ENCODE data around the gene CAMK2B. TPM values are rescaled to one million over a fixed set of nuclear protein-coding genes. Genes with fewer than 3 reads are reported as not detected.

CAMK2B gene
- total RNA-seq, 1 experiment from 2014 or later = not detected

- Mint-ChIP-seq H3K4me1 (ENCODE audit: low read depth, unreplicated experiment) (no peaks in the 10 kb centered on the region), H3K27ac (ENCODE audit: unreplicated experiment) (no peak overlapping the region), H3K27me3 (ENCODE audit: unreplicated experiment) (peaks cover 98% of the 10 kb centered on the region), H3K4me3 (ENCODE audit: low read depth, unreplicated experiment) (no peak overlapping the region), H3K9me3 (ENCODE audit: low read depth, unreplicated experiment) (no peaks in the 10 kb centered on the region), H3K36me3 (ENCODE audit: insufficient read depth, unreplicated experiment) (peaks cover 6% of the 10 kb centered on the region)
- no TSS peak for BruUV-seq (replicated peaks)
- TF ChIP-seq CTCF (IDR thresholded peaks at IDR 0.05; ENCODE audit: unreplicated experiment) = no peak
- no peak for DNase-seq
- CTCF ChIA-PET = no interaction called here
- intact Hi-C loops (cut with micrococcal nuclease; ENCODE audit: unreplicated experiment) = no loop called here
Measured at GRCh38 chr7:44323381-44324203, 1.8 kb downstream of the CAMK2B start.

- no peak for DNase-seq
- CTCF ChIA-PET = no interaction called here
- intact Hi-C loops (cut with micrococcal nuclease; ENCODE audit: unreplicated experiment) = no loop called here
- no TSS peak for BruUV-seq (replicated peaks)
- Mint-ChIP-seq H3K27me3 (ENCODE audit: unreplicated experiment) (peaks cover 90% of the 10 kb centered on the region), H3K9me3 (ENCODE audit: low read depth, unreplicated experiment) (no peaks in the 10 kb centered on the region), H3K36me3 (ENCODE audit: insufficient read depth, unreplicated experiment) (peaks cover 6% of the 10 kb centered on the region), H3K27ac (ENCODE audit: unreplicated experiment) (no peak overlapping the region), H3K4me3 (ENCODE audit: low read depth, unreplicated experiment) (no peak overlapping the region), H3K4me1 (ENCODE audit: low read depth, unreplicated experiment) (no peaks in the 10 kb centered on the region)
- no peak for TF ChIP-seq CTCF (IDR thresholded peaks at IDR 0.05; ENCODE audit: unreplicated experiment)
Measured at GRCh38 chr7:44322631-44323363, 2.6 kb downstream of the CAMK2B start.

- CTCF ChIA-PET = no interaction called here
- peaks cover 6% of the 10 kb centered on the region for H3K36me3 Mint-ChIP-seq (ENCODE audit: insufficient read depth, unreplicated experiment)
- H3K27me3 Mint-ChIP-seq (ENCODE audit: unreplicated experiment) = peaks cover 80% of the 10 kb centered on the region
- no peaks in the 10 kb centered on the region for H3K4me1 Mint-ChIP-seq (ENCODE audit: low read depth, unreplicated experiment)
- DNase-seq = no peak
- no TSS peak for BruUV-seq (replicated peaks)
- TF ChIP-seq CTCF (IDR thresholded peaks at IDR 0.05; ENCODE audit: unreplicated experiment) = no peak
- no peaks in the 10 kb centered on the region for H3K9me3 Mint-ChIP-seq (ENCODE audit: low read depth, unreplicated experiment)
- H3K27ac Mint-ChIP-seq (ENCODE audit: unreplicated experiment) = no peak overlapping the region
- intact Hi-C loops (cut with micrococcal nuclease; ENCODE audit: unreplicated experiment) = no loop called here
- no peak overlapping the region for H3K4me3 Mint-ChIP-seq (ENCODE audit: low read depth, unreplicated experiment)
Measured at GRCh38 chr7:44321796-44322195, 3.6 kb downstream of the CAMK2B start.

GRCh38 chr7:44320794-44321371 is 4.5 kb downstream of the CAMK2B start:
- no peaks in the 10 kb centered on the region for H3K9me3 Mint-ChIP-seq (ENCODE audit: low read depth, unreplicated experiment)
- TF ChIP-seq CTCF (IDR thresholded peaks at IDR 0.05; ENCODE audit: unreplicated experiment) = no peak
- BruUV-seq (replicated peaks) = no TSS peak
- CTCF ChIA-PET = no interaction called here
- H3K36me3 Mint-ChIP-seq (ENCODE audit: insufficient read depth, unreplicated experiment) = peaks cover 4% of the 10 kb centered on the region
- no peak for DNase-seq
- H3K27me3 Mint-ChIP-seq (ENCODE audit: unreplicated experiment) = peaks cover 77% of the 10 kb centered on the region
- no peaks in the 10 kb centered on the region for H3K4me1 Mint-ChIP-seq (ENCODE audit: low read depth, unreplicated experiment)
- H3K4me3 Mint-ChIP-seq (ENCODE audit: low read depth, unreplicated experiment) = no peak overlapping the region
- no peak overlapping the region for H3K27ac Mint-ChIP-seq (ENCODE audit: unreplicated experiment)
- intact Hi-C loops (cut with micrococcal nuclease; ENCODE audit: unreplicated experiment) = no loop called here

Measured in Calu3 (cell line).